ENCODE data around the gene CHCHD5.
A peak's percentile ranks its signal among the peaks of the same experiment; 100 is the strongest.

- TF ChIP-seq CTCF (IDR thresholded peaks at IDR 0.05) (no peak), POLR2A (IDR thresholded peaks at IDR 0.05) (peak in 1 of 2 donors; percentile 4)
Observed at GRCh38 chr2:112542123-112542983, 42.1 kb upstream of the CHCHD5 start, which contains the start of gene POLR1B.

All from vagina (tissue), 2 donors.